NB4 (cell line): ENCODE results near the gene ZNF22.

ENCODE experiments used
- MYC ChIP-seq: IDR thresholded peaks from 2 replicates; pipeline ENCODE4 v1.6.1; 2011; ENCODE audit warnings: low read depth, low read length
- POLR2A ChIP-seq: IDR thresholded peaks from 2 replicates; pipeline ENCODE4 v1.6.1; 2011; ENCODE audit warnings: mild to moderate bottlenecking; ENCODE audit not compliant: insufficient read length; ENCODE audit errors: extremely low read depth
- TF ChIP-seq, protein P1 (sequence below): IDR thresholded peaks from one replicate; pipeline ENCODE4 v1.5.1; 2012; ENCODE audit warnings: low read depth, low read length
- TF ChIP-seq, protein P2 (sequence below): IDR thresholded peaks from 2 replicates; pipeline ENCODE4 v1.6.1; 2011; ENCODE audit warnings: low read depth, low read length

DNA sequence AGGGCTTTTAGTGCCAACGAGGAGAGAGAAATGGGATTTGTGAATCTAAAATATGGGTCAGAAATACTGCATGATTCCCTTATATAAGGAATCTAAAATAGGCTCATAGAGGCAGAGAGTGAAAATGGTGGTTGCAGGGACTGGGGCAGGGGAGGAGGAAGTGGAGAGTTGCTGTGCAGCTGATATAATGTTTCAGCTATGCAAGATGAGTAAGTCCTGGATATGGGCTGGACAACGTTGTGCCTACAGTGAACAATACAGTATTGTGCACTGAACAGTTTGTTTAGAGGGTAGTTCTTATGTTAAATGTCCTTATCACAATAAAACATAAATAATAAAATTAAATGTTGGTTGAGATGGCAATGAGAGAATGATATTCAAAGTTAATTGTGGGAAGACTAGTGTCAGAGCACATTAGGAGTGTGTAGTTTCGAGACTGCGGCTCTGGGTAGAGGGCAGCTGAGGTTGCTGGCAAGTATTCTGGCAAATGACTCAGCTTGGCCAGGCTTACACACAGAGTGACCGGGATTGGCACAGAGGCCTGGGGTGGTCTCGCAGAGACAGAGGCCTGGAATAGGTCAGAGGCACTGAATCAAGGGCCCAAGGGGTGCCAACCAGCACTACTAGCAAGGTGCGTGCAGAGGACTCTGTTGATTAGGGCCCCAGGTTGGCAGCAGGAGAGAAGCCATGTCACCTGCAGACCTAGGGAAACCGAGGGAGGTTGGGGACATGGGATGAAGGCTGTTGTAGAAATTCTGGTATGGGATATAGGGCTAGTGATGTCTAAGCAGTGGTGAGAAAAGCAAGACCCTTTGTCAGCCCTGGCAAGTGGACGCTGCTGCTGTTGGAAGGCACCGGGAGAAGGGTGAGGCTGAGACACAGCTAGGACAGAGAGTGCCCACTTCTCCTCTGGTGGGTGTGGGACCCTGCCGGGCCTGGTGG is 19.3 kb upstream of the ZNF22 start:
- TF ChIP-seq, protein P1, sequence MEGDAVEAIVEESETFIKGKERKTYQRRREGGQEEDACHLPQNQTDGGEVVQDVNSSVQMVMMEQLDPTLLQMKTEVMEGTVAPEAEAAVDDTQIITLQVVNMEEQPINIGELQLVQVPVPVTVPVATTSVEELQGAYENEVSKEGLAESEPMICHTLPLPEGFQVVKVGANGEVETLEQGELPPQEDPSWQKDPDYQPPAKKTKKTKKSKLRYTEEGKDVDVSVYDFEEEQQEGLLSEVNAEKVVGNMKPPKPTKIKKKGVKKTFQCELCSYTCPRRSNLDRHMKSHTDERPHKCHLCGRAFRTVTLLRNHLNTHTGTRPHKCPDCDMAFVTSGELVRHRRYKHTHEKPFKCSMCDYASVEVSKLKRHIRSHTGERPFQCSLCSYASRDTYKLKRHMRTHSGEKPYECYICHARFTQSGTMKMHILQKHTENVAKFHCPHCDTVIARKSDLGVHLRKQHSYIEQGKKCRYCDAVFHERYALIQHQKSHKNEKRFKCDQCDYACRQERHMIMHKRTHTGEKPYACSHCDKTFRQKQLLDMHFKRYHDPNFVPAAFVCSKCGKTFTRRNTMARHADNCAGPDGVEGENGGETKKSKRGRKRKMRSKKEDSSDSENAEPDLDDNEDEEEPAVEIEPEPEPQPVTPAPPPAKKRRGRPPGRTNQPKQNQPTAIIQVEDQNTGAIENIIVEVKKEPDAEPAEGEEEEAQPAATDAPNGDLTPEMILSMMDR, result no peak
- no peak for TF ChIP-seq POLR2A
- no peak for TF ChIP-seq MYC
- TF ChIP-seq, protein P2, sequence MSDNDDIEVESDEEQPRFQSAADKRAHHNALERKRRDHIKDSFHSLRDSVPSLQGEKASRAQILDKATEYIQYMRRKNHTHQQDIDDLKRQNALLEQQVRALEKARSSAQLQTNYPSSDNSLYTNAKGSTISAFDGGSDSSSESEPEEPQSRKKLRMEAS, result no peak
